HG03103 (cell line): ENCODE data around the gene CCDC85B.
A peak's percentile ranks its signal among the peaks of the same experiment; 100 is the strongest.

ENCODE experiments used
- ATAC-seq: cut with Tn5 transposase; IDR thresholded peaks from one replicate; pipeline ENCODE4 v1.9.1; 2021; ENCODE audit warnings: low read depth; ENCODE audit not compliant: unreplicated experiment

CCDC85B gene

DNA sequence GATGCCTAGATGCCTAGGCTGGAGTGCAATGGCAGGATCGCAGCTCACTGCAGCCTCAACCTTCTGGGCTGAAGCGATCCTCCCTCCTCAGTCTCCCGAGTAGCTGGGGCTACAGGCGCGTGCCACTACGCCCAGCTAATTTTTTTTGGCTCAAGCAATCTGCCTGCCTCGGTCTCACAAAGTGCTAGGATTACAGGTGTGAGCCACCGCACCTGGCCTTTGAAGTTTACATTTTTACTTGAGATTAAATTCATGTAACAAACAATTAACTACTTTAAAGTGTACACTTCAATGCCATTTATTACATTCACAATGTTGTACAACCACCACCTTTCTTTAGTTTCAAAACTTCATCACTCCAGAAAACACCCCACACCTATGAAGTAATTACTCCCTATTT, 13.2 kb downstream of the CCDC85B start:
- ATAC-seq = no peak

DNA sequence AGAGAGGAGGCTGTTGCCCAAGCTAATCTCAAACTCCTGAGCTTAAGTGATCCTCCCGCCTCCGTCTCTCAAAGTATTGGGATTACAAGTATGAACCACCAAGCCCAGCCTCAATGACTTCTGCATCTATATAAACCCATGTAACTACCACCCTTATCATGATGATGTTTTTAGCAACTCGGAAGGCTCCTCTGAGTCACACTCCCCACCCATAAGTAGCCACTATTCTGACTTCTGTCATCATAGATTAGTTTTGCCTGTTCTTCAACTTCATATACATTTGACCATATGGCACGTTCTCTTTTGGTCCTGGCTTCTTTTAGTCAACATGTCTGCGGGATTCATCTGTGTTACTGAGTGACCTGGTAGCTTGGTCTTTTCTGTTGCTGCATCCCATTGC, 16.1 kb downstream of the CCDC85B start:
- no peak for ATAC-seq

GRCh38 chr11:65907878-65908277, 17.4 kb downstream of the CCDC85B start:
- no peak for ATAC-seq

DNA sequence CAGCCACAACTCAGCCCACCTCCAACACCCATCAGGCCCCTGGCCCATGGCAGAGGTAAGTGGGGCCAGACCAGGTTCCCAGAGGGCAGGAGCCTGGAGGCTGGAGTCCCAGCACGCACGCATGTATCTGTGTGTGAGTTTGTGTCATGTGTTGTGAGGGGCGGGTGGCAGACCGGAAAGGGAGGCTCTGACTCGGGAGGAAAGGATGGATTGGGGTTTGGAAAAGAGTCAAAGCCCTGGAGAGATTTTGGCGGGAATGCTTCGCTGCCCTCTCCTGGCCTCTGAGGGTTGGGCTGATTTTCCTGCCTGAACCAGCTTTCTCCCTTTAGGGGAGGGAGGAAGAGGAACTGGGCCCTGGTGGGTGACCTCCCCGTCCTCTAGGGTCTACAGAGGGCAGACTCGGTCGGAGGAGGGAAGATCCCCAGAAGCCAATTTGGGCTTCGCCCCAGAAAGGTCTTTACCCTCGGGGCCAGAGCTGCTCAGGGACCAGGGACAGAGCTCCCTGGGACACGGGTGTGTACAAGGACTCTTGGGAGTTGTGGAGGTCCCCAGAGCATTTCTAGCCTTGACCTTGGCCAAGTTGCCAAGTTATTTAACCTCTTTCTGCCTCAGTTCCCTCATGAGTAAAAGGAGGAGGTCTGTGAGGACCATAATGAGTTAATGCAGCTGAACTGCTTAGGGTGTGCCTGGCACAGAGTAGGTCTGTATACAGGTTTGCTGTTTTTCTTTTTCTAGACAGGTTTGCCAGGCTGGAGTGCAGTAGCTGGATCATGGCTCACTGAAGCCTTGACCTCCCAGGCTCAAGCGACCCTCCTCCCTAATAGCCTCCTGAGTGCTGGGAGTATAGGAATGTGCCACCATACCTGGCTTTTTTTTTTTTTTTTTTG, 21.5 kb downstream of the CCDC85B start:
- ATAC-seq = no peak

DNA sequence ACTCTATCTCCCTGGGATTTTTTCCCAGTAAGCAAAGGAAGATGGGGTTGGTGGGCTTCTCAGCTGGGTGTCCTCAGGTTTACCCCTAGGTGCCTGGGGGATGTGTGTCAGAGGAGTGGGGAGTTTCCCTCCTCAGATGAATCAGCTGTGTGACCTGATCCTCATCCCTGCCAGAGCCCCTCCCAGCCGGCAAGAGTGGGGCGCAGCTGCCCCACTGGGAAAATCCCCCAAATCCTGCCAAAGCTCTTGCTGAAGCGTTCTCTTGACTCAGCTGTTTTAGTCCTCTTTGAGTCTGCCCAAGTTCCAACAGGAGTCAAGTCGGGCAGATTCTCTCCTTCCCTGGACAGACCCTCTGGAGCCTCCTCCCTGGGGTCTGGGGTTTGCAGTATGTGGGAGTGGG, 22.4 kb downstream of the CCDC85B start:
- ATAC-seq = no peak

GRCh38 chr11:65915101-65915820, 24.8 kb downstream of the CCDC85B start:
- no peak for ATAC-seq

- ATAC-seq = no peak
These were observed 25.4 kb downstream of the CCDC85B start for GRCh38 chr11:65915821-65916251.

GRCh38 chr11:65916391-65916790, 25.9 kb downstream of the CCDC85B start:
- ATAC-seq = no peak

GRCh38 chr11:65917077-65917433, 26.6 kb downstream of the CCDC85B start:
- ATAC-seq = no peak

GRCh38 chr11:65917434-65918210, 27.1 kb downstream of the CCDC85B start:
- ATAC-seq = no peak

DNA sequence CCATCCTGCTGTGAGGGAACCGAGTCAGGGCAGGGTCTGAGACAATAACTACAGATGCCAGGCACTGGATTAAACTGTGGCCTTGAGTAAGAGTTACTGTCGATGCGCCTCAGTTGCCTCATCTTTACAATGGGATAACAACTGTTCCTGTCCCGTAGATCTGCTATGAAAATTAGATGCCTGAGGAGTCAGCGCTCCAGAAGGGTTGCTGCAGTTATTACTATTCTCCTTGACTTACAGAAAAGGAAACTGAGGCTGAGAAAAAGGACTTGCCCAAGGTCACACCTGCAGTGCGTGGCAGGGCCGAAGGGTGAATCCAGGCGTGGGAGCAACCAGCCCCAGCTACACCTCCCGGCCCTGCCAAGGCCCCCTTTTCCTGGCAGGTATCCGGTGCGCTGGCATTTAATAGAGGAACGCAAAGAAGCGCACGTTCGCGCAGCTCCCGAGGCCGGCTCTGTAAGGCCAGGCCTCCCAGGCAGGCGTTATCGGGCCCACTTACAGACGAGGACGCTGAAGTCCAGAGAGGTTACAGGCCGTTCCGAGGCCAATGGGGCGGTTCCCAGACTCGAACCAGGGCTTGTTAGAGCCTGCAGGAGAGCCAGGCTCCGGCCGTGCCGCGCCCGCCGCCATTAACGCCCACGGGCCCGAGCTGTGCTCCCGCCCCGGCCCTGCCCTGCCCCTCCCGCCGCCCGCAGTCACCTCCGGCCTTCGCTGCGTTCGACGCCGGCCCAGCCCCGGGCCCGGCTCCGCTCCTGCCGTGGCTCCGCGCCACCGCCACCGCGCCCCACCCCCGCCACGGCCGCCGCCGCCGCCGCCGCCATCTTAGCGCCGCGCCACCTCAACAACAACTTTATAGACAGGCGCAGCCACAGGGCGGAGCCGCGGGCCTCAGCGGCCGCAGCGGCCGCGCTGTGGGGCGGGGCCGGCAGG, 28.0 kb downstream of the CCDC85B start, which contains the start of gene C11orf68:
Gene C11orf68, minus strand, starts transcription at position 852 of the 930 bp plus-strand sequence. Its CDS starts 31 bp downstream, at position 821.
- peak; percentile 51 for ATAC-seq

- peak; percentile 80 for ATAC-seq
These were observed 28.7 kb downstream of the CCDC85B start, which contains the start of gene DRAP1 for GRCh38 chr11:65919141-65919572. Gene DRAP1, plus strand, starts transcription at chr11:65919426. Its CDS starts 76 bp downstream, at chr11:65919502.

DNA sequence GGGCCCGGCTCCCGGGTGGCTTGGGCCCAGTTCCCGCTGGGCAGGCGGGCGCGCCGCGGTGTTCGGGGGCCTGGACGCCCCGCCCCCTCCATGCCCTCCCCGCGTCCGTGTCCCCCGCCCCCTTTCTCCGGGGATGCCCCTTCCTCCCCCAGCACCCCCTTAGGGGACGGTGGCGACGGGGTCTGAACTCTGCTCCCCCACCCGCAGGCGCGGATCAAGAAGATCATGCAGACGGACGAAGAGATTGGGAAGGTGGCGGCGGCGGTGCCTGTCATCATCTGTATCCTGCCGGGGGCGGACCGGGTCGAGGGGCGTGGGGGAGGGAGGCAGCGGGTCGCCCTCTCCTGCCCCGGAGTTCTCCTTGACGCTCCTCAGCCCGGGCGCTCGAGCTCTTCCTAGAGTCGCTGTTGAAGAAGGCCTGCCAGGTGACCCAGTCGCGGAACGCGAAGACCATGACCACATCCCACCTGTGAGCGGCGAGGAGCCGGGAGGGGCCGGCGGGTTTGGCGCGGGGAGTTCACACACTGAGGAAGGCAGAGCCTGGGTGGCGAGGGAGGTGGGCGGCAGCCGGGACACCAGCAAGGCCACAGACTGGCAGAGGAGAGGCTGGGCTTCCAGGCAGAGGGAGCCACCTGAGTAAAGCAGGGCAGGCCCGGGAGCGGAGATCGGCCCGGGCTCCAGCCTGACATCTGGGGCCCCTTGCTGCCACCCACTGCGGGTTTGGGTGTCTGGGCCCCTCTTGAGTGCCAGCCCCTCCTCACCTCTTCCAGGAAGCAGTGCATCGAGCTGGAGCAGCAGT, 29.3 kb downstream of the CCDC85B start:
- ATAC-seq = peak; percentile 23

GRCh38 chr11:65920372-65920802, 29.9 kb downstream of the CCDC85B start:
- no peak for ATAC-seq

DNA sequence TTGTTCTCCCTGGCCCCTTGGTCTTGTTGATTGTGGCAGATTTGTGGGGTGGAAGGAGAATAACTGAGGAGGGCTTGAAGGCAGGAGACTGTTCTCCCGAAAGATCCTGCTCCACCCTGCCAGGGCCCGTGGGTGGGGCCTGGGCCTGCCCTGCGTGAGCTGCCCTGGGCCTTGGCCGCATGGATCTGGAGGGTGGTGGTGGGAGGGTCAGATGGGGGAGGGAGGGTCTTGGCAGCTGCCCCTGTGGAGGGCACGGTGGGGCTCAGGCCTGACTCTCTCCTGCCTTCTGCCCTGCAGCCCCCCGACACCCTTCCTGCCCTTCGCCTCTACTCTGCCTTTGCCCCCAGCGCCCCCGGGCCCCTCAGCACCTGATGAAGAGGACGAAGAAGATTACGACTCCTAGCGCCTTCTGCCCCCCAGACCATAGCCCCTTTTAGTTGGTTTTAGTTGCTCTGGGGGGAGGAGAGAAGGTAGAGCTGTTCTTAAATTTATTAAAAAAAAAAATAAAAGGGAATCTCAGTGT, 30.6 kb downstream of the CCDC85B start:
- ATAC-seq = no peak

GRCh38 chr11:65921876-65922275, 31.4 kb downstream of the CCDC85B start:
- ATAC-seq = no peak

- ATAC-seq = no peak
These were observed 32.1 kb downstream of the CCDC85B start for GRCh38 chr11:65922565-65922964.

GRCh38 chr11:65925397-65925796, 34.9 kb downstream of the CCDC85B start:
- no peak for ATAC-seq
